Brain microvascular endothelial cell (primary cell): ENCODE results near the gene CHST9.
A peak's percentile ranks its signal among the peaks of the same experiment; 100 is the strongest.

Experiments used
- DNase-seq: peaks from one replicate; pipeline ENCODE4 v3.0.0-alpha.2; 2020
- H3K27ac ChIP-seq: fragments of 250-450 bp; sonication (Bioruptor Pico); 2 replicates; pipeline ENCODE4 v1.5.1; 2020; ENCODE audit warnings: mild to moderate bottlenecking, moderate library complexity
- H3K27me3 ChIP-seq: fragments of 250-450 bp; sonication (Bioruptor Pico); replicated peaks from 2 replicates; pipeline ENCODE4 v1.5.1; 2020; ENCODE audit warnings: mild to moderate bottlenecking
- H3K36me3 ChIP-seq: fragments of 250-450 bp; sonication (Bioruptor Pico); replicated peaks from 2 replicates; pipeline ENCODE4 v1.5.1; 2020; ENCODE audit warnings: mild to moderate bottlenecking
- H3K4me3 ChIP-seq: 2 replicates; pipeline ENCODE4 v1.5.1; 2011; ENCODE audit warnings: low read depth, mild to moderate bottlenecking, control low read depth, low read length, moderate library complexity
- CTCF ChIP-seq: IDR thresholded peaks from 2 replicates; pipeline ENCODE4 v1.5.1; 2011; ENCODE audit warnings: low read depth, mild to moderate bottlenecking, moderate library complexity, low read length, control low read depth, inconsistent platforms; ENCODE audit errors: missing control alignments
- in situ Hi-C: cut with HindIII; loops from 2 replicates; pipeline ENCODE4 v1.10.0; 2017; ENCODE audit warnings: low sequenced_read_pairs, low pct_ligation_motif_present

Gene CHST9

DNA sequence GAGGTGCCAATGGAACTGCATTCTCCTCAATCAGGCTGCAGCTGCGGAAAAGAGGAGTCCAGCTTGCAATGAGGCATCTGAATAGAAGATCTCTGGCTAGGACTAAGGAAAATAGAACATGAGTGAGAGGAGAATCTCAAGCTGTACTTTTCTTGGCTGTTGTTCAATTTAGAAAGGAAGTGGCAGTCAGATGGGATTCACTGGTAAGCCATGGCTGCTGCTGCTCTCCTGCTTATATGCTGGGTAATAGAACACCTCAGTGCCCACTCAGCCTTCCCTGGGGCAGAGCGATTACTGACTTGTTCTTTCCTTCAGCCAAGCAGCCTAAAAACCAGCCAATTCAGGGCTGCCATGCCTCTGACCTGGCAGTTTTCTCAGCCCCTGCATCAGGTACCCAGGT lies 17.6 kb upstream of the CHST9 start:
- H3K4me3 ChIP-seq: no peak overlapping the region
- no peak for DNase-seq

GRCh38 chr18:27198036-27198435 lies 12.9 kb upstream of the CHST9 start:
- in situ Hi-C loops: no loop called here
- Histone ChIP-seq H3K4me3 (no peak overlapping the region), H3K27ac (no peak overlapping the region), H3K27me3 (no peaks in the 10 kb centered on the region), H3K36me3 (no peaks in the 10 kb centered on the region)
- TF ChIP-seq CTCF: no peak
- DNase-seq: no peak

More for the DNA sequence above, 17.6 kb upstream of the CHST9 start:
- in situ Hi-C loops: no loop called here
- Histone ChIP-seq H3K27ac (no peak overlapping the region), H3K27me3 (no peaks in the 10 kb centered on the region), H3K36me3 (no peaks in the 10 kb centered on the region)
- TF ChIP-seq CTCF: no peak

DNA sequence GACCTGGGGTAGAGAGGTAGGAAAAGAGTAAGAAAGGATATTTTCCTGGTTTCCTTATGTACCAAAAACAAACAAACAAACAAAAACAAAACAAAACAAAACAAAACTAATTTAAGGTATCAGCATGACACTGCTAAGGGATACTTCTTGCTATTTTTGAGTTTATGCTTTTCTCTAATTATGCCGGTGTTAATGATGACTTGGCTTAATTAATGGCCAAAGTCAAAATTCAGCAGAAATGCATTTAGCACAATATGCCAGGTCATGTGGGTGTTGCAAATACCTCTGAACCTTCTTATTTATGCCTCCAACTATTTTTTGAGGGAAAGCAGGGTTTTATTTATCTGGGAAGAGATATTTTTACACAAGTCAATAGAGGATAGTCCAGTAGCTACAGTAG lies 3.2 kb upstream of the CHST9 start:
- TF ChIP-seq CTCF: no peak
- H3K4me3 ChIP-seq: no peak overlapping the region
- DNase-seq: no peak
- H3K27me3 ChIP-seq: peaks cover 3% of the 10 kb centered on the region
- in situ Hi-C loops: no loop called here
- H3K27ac ChIP-seq: no peak overlapping the region
- H3K36me3 ChIP-seq: no peaks in the 10 kb centered on the region

GRCh38 chr18:27185897-27186296 lies 789 bp upstream of the CHST9 start:
- in situ Hi-C loops: no loop called here
- Histone ChIP-seq H3K27ac (no peak overlapping the region), H3K27me3 (peaks cover 3% of the 10 kb centered on the region), H3K4me3 (no peak overlapping the region), H3K36me3 (no peaks in the 10 kb centered on the region)
- no peak for DNase-seq
- TF ChIP-seq CTCF: no peak

- H3K4me3 ChIP-seq: peak overlapping the region; percentile 36
- no peak for TF ChIP-seq CTCF
- DNase-seq: no peak
- no peaks in the 10 kb centered on the region for H3K36me3 ChIP-seq
- in situ Hi-C loops: no loop called here
- H3K27ac ChIP-seq: no peak overlapping the region
- H3K27me3 ChIP-seq: peaks cover 3% of the 10 kb centered on the region
Observed at GRCh38 chr18:27184115-27185024, 738 bp downstream of the CHST9 start.
